Measurements from ENCODE around the gene TFDP1.

- TF ChIP-seq EP300 (IDR thresholded peaks at IDR 0.05; ENCODE audit: low read depth) (no peak), POLR2A (IDR thresholded peaks at IDR 0.05) (no peak)
These were observed 84.0 kb downstream of the TFDP1 start for GRCh38 chr13:113668491-113668971.

Measured in transverse colon (tissue), 1 donor.